ENCODE results near the gene IL17D. TPM values are rescaled to one million over a fixed set of nuclear protein-coding genes. Genes with fewer than 3 reads are reported as not detected.
"Not testable (repeated sequence)": the region's sequence is repeated elsewhere in the genome, so short reads cannot be mapped to it uniquely, and the experiment has no call there.

IL17D gene
- total RNA-seq, 1 experiment from 2014 or later: not detected

- peaks cover 16% of the 10 kb centered on the region for H3K27me3 ChIP-seq (ENCODE audit: control insufficient read depth, insufficient read depth, low read length)
- no peak overlapping the region for H3K4me3 ChIP-seq (ENCODE audit: insufficient read depth, low read depth, low read length)
- DNase-seq: no peak
These were observed 16.3 kb downstream of the IL17D start for GRCh38 chr13:20719783-20720182.

GRCh38 chr13:20720499-20720898, 17.0 kb downstream of the IL17D start:
- no peak overlapping the region for H3K4me3 ChIP-seq (ENCODE audit: insufficient read depth, low read depth, low read length)
- no peak for DNase-seq
- no peaks in the 10 kb centered on the region for H3K36me3 ChIP-seq (replicated peaks; ENCODE audit: control insufficient read depth, insufficient read depth, low read length)

More at GRCh38 chr13:20719783-20720182, 16.3 kb downstream of the IL17D start:
- H3K36me3 ChIP-seq (replicated peaks; ENCODE audit: control insufficient read depth, insufficient read depth, low read length): no peaks in the 10 kb centered on the region

GRCh38 chr13:20721058-20721453, 17.6 kb downstream of the IL17D start:
- peak; percentile 60 for DNase-seq
- Histone ChIP-seq H3K27me3 (ENCODE audit: control insufficient read depth, insufficient read depth, low read length) (peaks cover 16% of the 10 kb centered on the region), H3K4me3 (ENCODE audit: insufficient read depth, low read depth, low read length) (peak overlapping the region; percentile 51; the same call in 1 of the 2 replicates), H3K36me3 (replicated peaks; ENCODE audit: control insufficient read depth, insufficient read depth, low read length) (no peaks in the 10 kb centered on the region)

More at GRCh38 chr13:20720499-20720898, 17.0 kb downstream of the IL17D start:
- peaks cover 16% of the 10 kb centered on the region for H3K27me3 ChIP-seq (ENCODE audit: control insufficient read depth, insufficient read depth, low read length)

GRCh38 chr13:20721454-20722357, 18.2 kb downstream of the IL17D start:
- peaks cover 16% of the 10 kb centered on the region for H3K27me3 ChIP-seq (ENCODE audit: control insufficient read depth, insufficient read depth, low read length)
- no peaks in the 10 kb centered on the region for H3K36me3 ChIP-seq (replicated peaks; ENCODE audit: control insufficient read depth, insufficient read depth, low read length)
- H3K4me3 ChIP-seq (ENCODE audit: insufficient read depth, low read depth, low read length): peak overlapping the region; percentile 51
- peak; percentile 77 for DNase-seq

GRCh38 chr13:20727856-20728255, 24.4 kb downstream of the IL17D start:
- no peaks in the 10 kb centered on the region for H3K27me3 ChIP-seq (ENCODE audit: control insufficient read depth, insufficient read depth, low read length)
- no peaks in the 10 kb centered on the region for H3K36me3 ChIP-seq (replicated peaks; ENCODE audit: control insufficient read depth, insufficient read depth, low read length)
- no peak overlapping the region for H3K4me3 ChIP-seq (ENCODE audit: insufficient read depth, low read depth, low read length)
- no peak for DNase-seq

DNA sequence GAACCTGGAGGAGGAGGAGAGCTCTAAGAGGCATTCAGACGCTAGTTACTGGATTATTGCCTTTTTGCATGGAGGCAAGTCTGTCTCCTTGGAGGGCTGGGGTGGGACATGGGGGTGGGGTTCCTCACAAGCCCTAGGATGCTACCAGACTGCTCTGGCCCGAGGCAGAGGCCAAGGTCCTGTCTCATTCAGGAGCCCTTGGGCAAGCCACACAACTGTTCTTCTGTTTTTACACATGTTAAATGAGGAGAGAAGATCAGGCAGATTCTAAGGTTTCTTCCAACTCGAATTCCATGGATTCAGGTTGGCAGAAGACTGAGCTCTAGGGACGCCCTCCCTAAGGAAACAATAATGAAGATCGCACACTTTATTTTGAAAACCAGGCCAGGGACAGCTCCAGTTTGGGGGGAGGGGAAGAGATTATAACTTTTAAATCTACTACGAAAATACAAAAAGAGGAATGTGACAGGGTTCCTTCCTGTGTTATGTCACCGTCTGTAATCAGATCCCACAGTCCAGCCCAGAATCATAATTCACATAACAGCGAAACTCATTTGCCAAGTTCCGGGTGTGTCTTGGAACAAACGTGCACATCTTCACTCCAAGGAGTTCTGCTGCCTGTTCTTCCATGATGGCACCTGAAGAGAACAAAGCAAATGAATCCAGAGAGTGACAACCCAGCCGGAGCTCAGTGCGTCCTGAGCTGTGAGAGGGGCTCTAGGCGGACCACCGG, 25.2 kb downstream of the IL17D start:
- no peaks in the 10 kb centered on the region for H3K27me3 ChIP-seq (ENCODE audit: control insufficient read depth, insufficient read depth, low read length)
- DNase-seq: no peak
- no peaks in the 10 kb centered on the region for H3K36me3 ChIP-seq (replicated peaks; ENCODE audit: control insufficient read depth, insufficient read depth, low read length)
- H3K4me3 ChIP-seq (ENCODE audit: insufficient read depth, low read depth, low read length): no peak overlapping the region

GRCh38 chr13:20729633-20730585, 26.4 kb downstream of the IL17D start:
- H3K27me3 ChIP-seq (ENCODE audit: control insufficient read depth, insufficient read depth, low read length): no peaks in the 10 kb centered on the region
- no peak overlapping the region for H3K4me3 ChIP-seq (ENCODE audit: insufficient read depth, low read depth, low read length)
- DNase-seq: peak; percentile 32
- H3K36me3 ChIP-seq (replicated peaks; ENCODE audit: control insufficient read depth, insufficient read depth, low read length): no peaks in the 10 kb centered on the region

- DNase-seq: no peak
- Histone ChIP-seq H3K27me3 (ENCODE audit: control insufficient read depth, insufficient read depth, low read length) (no peaks in the 10 kb centered on the region), H3K36me3 (replicated peaks; ENCODE audit: control insufficient read depth, insufficient read depth, low read length) (no peaks in the 10 kb centered on the region), H3K4me3 (ENCODE audit: insufficient read depth, low read depth, low read length) (no peak overlapping the region)
These were observed 35.1 kb downstream of the IL17D start for GRCh38 chr13:20738616-20739015.

DNA sequence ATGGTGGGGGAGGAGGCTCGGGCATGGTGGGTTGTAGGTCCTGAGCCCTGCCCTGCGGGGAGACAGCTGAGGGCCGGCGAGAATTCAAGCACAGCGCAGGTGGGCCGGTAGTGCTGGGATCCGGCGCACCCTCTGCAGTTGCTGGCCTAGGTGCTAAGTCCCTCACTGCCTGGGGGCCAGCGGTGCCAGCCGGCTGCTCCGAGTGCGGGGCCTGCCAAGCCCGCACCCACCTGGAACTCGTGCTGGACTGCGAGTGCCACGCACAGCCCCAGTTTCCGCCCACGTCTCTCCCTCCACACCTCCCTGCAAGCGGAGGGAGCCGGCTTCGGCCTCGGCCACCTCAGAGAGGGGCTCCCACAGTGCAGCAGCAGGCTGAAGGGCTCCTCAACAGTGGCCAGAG, 36.5 kb downstream of the IL17D start:
- no peak for DNase-seq
- no peaks in the 10 kb centered on the region for H3K27me3 ChIP-seq (ENCODE audit: control insufficient read depth, insufficient read depth, low read length)
- H3K4me3 ChIP-seq (ENCODE audit: insufficient read depth, low read depth, low read length): no peak overlapping the region
- no peaks in the 10 kb centered on the region for H3K36me3 ChIP-seq (replicated peaks; ENCODE audit: control insufficient read depth, insufficient read depth, low read length)

DNA sequence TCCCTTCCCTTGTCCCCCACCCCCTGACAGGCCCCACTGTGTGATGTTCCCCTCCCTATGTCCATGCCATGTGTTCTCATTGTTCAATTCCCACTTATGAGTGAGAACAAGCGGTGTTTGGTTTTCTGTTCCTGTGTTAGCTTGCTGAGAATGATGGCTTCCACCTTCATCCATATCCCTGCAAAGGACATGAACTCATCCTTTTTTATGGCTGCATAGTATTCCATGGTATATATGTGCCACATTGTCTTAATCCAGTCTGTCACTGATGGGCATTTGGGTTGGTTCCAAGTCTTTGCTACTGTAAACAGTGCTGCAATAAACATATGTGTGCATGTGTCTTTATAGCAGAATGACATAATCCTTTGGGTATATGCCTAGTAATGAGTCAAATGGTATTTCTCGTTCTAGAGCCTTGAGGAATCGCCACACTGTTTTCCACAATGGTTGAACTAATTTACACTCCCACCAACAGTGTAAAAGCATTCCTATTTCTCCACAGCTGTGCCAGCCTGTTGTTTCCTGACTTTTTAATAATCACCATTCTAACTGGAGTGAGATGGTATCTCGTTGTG, 40.4 kb downstream of the IL17D start:
- H3K36me3 ChIP-seq (replicated peaks; ENCODE audit: control insufficient read depth, insufficient read depth, low read length); H3K27me3 ChIP-seq (ENCODE audit: control insufficient read depth, insufficient read depth, low read length); H3K4me3 ChIP-seq (ENCODE audit: insufficient read depth, low read depth, low read length); DNase-seq: not testable (repeated sequence)

DNA sequence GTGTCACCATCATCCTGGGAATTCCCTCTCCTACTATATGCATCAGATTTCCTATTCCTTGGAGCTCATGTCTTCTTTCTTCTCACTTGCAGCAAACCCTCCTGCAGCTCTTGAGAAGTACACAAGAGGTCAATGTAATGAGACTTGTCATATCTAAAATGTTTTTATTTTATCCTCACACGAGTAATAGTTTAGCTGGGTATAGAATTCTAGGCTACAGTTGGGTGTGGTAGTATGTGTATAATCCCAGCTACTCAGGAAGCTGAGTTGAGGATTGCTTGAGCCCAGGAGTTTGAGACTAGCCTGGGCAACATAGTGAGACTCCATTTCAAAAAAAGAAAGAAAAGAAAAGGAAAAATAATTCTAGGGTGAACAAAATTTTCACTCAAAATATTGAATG, 45.9 kb downstream of the IL17D start:
- Histone ChIP-seq H3K27me3 (ENCODE audit: control insufficient read depth, insufficient read depth, low read length) (no peaks in the 10 kb centered on the region), H3K4me3 (ENCODE audit: insufficient read depth, low read depth, low read length) (no peak overlapping the region), H3K36me3 (replicated peaks; ENCODE audit: control insufficient read depth, insufficient read depth, low read length) (no peaks in the 10 kb centered on the region)
- DNase-seq: no peak

DNA sequence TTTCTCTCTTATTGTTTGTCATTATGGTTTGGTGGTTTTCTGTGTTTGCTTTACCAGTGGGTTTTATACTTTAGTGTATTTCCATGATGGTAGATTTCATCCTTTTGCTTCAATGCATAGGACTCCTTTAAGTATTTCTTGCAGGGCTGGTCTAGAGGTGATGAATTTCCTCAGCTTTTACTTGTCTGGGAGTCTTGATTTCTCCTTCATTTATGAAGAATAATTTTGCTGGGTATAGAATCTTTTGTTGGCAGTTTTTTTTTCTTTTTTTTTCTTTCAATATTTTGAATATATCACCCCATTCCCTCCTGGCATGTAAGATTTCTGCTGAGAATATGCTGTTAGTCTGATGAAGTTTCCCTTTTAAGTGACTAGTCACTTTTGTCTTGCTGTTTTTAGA, 50.5 kb downstream of the IL17D start:
- Histone ChIP-seq H3K4me3 (ENCODE audit: insufficient read depth, low read depth, low read length) (no peak overlapping the region), H3K27me3 (ENCODE audit: control insufficient read depth, insufficient read depth, low read length) (no peaks in the 10 kb centered on the region), H3K36me3 (replicated peaks; ENCODE audit: control insufficient read depth, insufficient read depth, low read length) (no peaks in the 10 kb centered on the region)
- no peak for DNase-seq

- Histone ChIP-seq H3K4me3 (ENCODE audit: insufficient read depth, low read depth, low read length) (no peak overlapping the region), H3K27me3 (ENCODE audit: control insufficient read depth, insufficient read depth, low read length) (no peaks in the 10 kb centered on the region), H3K36me3 (replicated peaks; ENCODE audit: control insufficient read depth, insufficient read depth, low read length) (no peaks in the 10 kb centered on the region)
- DNase-seq: no peak
These were observed 57.4 kb downstream of the IL17D start for GRCh38 chr13:20760872-20761271.
